Measurements from ENCODE around the gene LAMC2.

GRCh38 chr1:183144752-183145151 lies 41.3 kb upstream of the LAMC2 start:
- TF ChIP-seq EZH2 (IDR thresholded peaks at IDR 0.05; ENCODE audit: low read depth, low read length, severe bottlenecking): no peak
- TF ChIP-seq POLR2A (IDR thresholded peaks at IDR 0.05; ENCODE audit: control extremely low read depth in 1 of 2, low read depth in 2 of 2, low read length in 2 of 2): no peak
- no peak for TF ChIP-seq CTCF (IDR thresholded peaks at IDR 0.05; ENCODE audit: control extremely low read depth in 1 of 3, insufficient read depth in 1 of 3, low read depth in 1 of 3, low read length in 3 of 3)
- no peak for TF ChIP-seq TEAD4 (IDR thresholded peaks at IDR 0.05; ENCODE audit: low read depth, low read length)
- TF ChIP-seq GTF2F1 (IDR thresholded peaks at IDR 0.05; ENCODE audit: borderline replicate concordance, low read depth, low read length): no peak
- TF ChIP-seq E2F6 (IDR thresholded peaks at IDR 0.05): no peak
- TF ChIP-seq SIRT6 (IDR thresholded peaks at IDR 0.05; ENCODE audit: low read length): no peak
- TF ChIP-seq CEBPB (IDR thresholded peaks at IDR 0.05; ENCODE audit: low read depth, low read length): no peak
- TF ChIP-seq POLR2AphosphoS5 (IDR thresholded peaks at IDR 0.05; ENCODE audit: low read depth, low read length): no peak
- TF ChIP-seq HDAC6 (IDR thresholded peaks at IDR 0.05; ENCODE audit: low read depth, low read length): no peak
- TF ChIP-seq BRCA1 (IDR thresholded peaks at IDR 0.05; ENCODE audit: low read depth, low read length): no peak
- no peak for TF ChIP-seq EP300 (IDR thresholded peaks at IDR 0.05; ENCODE audit: borderline replicate concordance in 1 of 2, low read depth in 2 of 2, low read length in 2 of 2)
- TF ChIP-seq FOSL1 (IDR thresholded peaks at IDR 0.05; ENCODE audit: insufficient read depth, low read depth, low read length): no peak
